GM12865 (cell line): Measurements from ENCODE around the gene SZT2.

Experiments used
- DNase-seq: peaks from one replicate; pipeline ENCODE4 v3.0.0; 2010; ENCODE audit warnings: low read depth
- H3K4me3 ChIP-seq: 2 replicates; pipeline ENCODE4 v1.5.1; 2011; ENCODE audit warnings: mild to moderate bottlenecking, low read depth, low read length, control low read depth
- TF ChIP-seq, protein P1 (sequence below): IDR thresholded peaks from 2 replicates; pipeline ENCODE4 v1.5.1; 2011; ENCODE audit warnings: low read length, control low read depth, low read depth, inconsistent platforms; ENCODE audit not compliant: insufficient read depth; ENCODE audit errors: missing control alignments

SZT2 gene

DNA sequence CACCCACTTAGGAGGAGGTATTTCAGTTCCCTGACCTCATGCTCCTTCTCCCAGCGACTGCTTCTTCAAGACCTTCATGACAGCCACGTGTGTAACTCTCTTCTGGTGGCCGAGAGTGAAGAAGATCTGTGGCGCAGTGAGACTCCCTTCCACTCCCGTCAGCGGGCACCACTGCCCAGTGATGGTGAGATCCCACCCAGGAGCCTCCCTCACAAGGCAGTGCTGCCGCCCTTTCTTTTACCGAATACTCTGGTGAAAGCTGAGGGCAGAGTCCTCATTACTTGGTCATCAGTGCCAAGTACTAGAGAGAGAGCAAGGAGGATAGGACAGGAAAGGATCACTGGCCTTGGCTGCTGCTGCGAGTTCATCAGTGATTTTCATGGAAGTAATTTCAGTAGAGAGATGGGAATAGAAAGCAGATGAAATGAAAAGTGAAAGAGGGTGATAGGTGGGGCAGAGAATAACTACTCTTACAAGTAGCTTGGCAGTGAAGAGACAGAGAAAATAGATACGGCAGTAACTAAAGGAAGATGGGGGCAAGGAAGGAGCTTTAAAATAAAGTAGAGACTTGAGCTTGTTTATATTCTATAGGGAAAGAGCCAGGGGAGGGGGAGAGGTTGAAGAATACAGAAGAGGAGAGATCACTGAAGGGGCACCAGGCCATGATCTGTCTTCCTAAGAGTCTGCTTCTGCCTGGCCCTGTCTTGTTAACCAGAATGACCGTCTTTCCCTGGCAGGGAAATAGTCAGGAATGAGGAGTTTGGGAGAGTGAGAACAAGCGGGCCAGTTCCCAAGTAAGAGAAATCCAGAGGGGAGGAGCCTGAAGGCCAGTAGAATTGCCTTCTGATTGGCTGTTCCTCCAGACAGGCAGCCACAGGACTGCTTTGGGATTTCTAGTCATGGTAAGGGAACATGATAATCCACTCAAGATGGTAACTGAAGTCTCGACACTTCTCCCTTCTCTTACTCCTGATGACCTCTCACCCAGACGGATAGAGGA is 45.7 kb downstream of the SZT2 start:
- H3K4me3 ChIP-seq = no peak overlapping the region
- TF ChIP-seq, protein P1, sequence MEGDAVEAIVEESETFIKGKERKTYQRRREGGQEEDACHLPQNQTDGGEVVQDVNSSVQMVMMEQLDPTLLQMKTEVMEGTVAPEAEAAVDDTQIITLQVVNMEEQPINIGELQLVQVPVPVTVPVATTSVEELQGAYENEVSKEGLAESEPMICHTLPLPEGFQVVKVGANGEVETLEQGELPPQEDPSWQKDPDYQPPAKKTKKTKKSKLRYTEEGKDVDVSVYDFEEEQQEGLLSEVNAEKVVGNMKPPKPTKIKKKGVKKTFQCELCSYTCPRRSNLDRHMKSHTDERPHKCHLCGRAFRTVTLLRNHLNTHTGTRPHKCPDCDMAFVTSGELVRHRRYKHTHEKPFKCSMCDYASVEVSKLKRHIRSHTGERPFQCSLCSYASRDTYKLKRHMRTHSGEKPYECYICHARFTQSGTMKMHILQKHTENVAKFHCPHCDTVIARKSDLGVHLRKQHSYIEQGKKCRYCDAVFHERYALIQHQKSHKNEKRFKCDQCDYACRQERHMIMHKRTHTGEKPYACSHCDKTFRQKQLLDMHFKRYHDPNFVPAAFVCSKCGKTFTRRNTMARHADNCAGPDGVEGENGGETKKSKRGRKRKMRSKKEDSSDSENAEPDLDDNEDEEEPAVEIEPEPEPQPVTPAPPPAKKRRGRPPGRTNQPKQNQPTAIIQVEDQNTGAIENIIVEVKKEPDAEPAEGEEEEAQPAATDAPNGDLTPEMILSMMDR = no peak
- DNase-seq = no peak

DNA sequence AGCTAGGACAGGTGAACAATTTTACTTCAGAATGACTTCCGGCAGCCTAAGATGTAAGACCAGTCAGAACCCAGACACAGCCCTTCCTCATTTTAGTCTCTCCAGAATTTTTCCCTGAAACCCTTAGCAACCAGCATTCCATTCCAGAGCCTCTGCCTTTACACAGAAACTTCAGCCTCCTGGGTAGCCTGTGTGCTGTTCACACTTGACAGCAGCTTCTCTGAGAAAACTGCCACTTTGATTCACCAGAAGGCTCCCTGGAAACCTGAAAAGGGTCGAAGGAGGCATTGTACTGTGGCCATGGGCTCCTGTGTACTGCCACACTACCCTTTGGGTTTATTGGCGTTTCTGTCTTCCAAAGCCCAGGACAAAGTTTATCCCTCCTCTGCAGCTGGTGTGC is 46.7 kb downstream of the SZT2 start:
- TF ChIP-seq, protein P1 = no peak
- no peak overlapping the region for H3K4me3 ChIP-seq
- DNase-seq = no peak

DNA sequence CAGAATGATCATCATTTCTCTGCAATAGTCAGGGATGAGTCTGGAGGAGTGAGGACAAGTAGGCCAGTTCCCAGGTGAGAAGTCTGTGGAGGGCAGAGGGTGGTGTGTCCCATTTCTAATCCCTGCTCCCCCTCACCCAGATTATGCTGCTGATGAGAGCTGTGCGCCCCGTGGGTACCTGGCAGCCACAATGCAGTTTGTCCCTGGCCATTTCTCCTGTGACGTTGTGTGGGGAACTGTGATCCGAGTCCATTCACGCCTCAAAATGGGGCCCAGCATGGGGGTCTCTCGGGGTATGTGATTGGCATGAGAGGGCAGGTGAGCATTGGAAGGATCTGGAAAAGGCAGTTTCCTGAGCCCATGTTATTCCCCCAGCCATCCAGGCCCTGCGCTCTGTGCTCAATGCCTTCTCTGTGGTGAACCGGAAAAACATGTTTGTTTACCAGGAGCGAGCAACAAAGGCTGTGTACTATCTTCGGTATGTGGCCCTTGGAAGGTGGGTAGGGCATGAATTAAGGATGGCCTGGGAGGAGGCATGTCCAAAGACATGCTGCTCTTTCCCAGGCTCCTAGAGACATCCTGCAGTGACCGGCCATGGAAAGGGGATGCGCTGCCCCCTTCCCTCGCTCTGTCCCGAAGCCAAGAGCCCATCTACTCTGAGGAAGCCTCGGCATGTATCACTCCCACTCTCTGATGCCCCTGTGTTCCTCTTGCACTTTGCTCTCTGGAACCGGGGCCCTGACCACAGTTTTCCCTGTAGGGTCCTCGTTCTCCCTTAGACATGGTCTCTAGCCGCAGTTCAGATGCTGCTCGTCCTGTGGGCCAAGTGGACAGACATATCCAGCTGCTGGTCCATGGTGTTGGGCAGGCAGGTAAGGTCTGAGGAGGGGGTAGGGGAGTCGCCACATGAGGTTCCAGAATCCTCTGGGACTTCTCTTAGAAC is 47.6 kb downstream of the SZT2 start:
- H3K4me3 ChIP-seq = no peak overlapping the region
- DNase-seq = no peak
- TF ChIP-seq, protein P1 = no peak

DNA sequence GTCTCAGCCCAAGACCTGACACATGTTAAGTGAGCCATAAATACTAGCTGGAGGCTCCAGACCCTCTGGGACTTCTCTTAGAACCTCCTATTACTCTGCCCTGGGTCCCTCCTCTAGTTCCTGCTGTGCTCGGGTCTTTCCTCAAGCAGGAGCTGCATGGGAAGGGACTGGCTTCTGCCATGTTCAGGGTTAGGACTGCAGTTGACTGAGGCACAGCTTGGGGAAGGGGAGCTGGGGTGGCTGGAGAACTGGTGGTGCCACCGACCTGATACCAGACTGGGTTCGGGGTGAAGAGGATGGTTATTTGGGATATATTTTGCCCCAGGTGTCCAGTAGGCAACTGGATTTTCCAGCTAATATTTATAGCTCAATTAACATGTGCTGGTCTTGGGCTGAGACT is 48.3 kb downstream of the SZT2 start:
- DNase-seq = no peak
- no peak overlapping the region for H3K4me3 ChIP-seq
- TF ChIP-seq, protein P1 = no peak

DNA sequence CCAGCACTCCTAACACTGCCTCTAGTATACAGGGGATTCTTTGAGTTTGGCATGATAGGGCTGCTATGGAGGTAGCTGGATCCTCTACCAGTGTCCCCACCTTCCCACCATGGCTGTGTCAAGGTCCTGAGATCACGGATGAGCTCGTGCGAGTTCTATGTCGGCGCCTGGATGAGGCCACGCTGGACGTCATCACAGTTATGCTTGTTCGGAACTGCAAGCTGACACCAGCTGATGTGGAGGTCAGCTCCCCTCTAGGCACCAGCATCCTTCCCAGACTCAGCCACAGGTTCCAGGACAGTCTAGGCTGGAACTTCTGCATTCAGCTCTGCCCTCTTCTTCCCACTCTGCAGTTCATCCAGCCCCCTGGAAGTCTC is 48.9 kb downstream of the SZT2 start:
- H3K4me3 ChIP-seq = no peak overlapping the region
- TF ChIP-seq, protein P1 = no peak
- DNase-seq = no peak

DNA sequence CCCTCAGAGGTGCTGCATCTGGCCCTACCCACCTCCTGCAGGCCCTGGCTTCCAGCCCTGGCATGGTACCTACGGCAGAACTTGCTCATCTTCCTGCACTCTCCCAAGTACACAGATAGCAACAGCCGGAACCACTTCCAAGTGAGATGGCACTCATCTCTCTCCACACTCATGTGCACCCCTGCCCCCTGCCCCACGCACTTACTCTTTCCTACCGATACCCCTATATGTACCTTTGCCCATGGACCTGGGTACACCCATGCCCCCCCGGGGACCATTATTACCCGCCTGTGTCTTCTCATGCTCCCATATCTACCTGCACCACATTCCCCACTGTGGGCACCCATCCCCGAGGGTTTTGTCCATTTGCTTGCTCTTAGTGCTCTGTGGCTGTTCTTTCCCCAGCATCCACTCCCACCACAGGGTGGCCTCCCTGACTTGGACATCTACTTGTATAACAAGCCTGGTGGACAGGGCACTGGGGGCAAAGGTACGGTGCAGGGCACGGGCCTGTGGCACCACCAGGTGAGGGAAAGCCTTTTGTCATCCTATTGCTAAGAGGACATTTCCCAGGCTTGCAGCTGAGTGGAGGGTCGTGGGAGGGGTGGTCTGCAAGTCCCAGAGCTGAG is 49.4 kb downstream of the SZT2 start:
- DNase-seq = no peak
- TF ChIP-seq, protein P1 = no peak
- no peak overlapping the region for H3K4me3 ChIP-seq
